Measurements from ENCODE around the gene COLQ.
"Not testable (repeated sequence)": the region's sequence is repeated elsewhere in the genome, so short reads cannot be mapped to it uniquely, and the experiment has no call there.

The COLQ gene

DNA sequence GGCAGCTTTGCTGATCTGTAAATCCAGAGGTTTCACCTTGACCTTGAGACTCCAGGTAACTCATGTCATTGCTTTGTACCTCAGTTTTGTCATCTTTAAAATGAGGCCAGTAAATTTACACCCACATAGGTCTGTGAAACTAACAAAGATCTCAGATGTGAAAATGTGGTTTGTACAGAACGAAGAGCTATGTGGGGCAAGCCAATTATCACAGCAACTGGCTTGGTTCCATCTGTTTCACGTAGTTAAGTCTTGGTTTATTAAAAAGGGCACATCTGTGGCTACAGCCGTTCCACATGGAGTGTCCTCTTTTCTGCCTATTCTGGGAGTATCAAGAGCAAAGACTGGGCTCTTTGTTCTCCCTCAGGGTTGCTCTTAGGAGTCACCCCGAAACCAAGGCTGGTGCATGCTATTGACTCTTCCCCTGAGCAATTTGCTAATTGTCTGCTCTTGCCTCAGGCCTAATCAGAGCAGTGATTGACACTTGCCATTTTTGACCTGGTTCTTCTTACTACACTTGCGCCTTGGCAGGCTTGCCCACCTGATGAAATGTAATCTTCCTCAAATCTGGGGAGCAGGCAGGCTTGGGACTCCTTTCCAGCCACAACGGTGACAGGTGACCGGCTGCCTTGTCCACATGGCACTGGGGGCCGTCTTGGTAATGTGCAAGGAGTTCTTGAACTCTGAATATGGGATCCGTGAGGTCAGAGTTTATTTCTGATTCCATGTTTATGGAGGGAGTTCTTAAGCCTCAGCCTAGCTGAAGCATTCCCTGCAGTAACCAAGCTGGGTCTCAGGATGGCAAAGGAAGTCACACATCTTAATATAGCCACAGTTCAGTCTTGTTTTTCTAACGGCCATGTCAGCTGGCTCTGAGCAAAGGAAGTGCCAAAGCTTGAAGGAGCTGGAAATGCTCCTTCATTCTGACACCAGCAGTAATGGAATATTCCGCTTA is 54.0 kb downstream of the COLQ start:
- no peak overlapping the region for H3K4me3 ChIP-seq (ENCODE audit: low read depth in 1 of 2, low read length in 2 of 2)
- no peaks in the 10 kb centered on the region for H3K27me3 ChIP-seq (ENCODE audit: control insufficient read depth in 1 of 2, insufficient read depth in 2 of 2, low read length in 2 of 2)
- H3K27ac ChIP-seq (ENCODE audit: low read depth, low read length): no peak overlapping the region

GRCh38 chr3:15465876-15466585 is 55.5 kb downstream of the COLQ start:
- no peaks in the 10 kb centered on the region for H3K36me3 ChIP-seq (ENCODE audit: insufficient read depth, low read length)
- no peak overlapping the region for H3K4me3 ChIP-seq (ENCODE audit: low read depth in 1 of 2, low read length in 2 of 2)
- no peaks in the 10 kb centered on the region for H3K4me1 ChIP-seq (ENCODE audit: insufficient read depth, low read length)
- no peak overlapping the region for H3K9ac ChIP-seq (ENCODE audit: low read length)
- H3K27ac ChIP-seq (ENCODE audit: low read depth, low read length): no peak overlapping the region
- H3K9me3 ChIP-seq (ENCODE audit: low read length): no peaks in the 10 kb centered on the region
- no peaks in the 10 kb centered on the region for H3K27me3 ChIP-seq (ENCODE audit: control insufficient read depth in 1 of 2, insufficient read depth in 2 of 2, low read length in 2 of 2)

More for the DNA sequence above, 54.0 kb downstream of the COLQ start:
- Histone ChIP-seq H3K9me3 (ENCODE audit: low read length) (no peaks in the 10 kb centered on the region), H3K9ac (ENCODE audit: low read length) (no peak overlapping the region), H3K36me3 (ENCODE audit: insufficient read depth, low read length) (no peaks in the 10 kb centered on the region), H3K4me1 (ENCODE audit: insufficient read depth, low read length) (no peaks in the 10 kb centered on the region)

DNA sequence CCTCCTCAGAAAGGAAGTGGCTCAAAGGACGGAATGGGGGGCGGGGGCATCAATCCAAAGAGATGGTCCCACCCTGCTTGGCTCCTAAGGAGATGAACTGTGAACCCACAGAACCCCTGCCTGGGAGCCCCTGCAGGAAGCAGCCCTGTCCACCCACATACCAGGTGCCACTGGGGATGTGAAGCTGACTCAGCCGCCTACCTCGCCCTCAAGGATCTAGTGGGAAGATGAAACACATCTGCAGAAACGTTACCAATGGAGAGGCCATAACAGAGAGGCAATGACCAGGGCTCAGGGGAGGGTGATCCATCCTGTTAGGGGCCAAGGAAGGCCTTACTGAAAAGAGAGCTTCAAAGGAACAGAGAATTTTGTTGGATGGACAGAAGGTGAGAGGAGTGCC is 59.1 kb downstream of the COLQ start:
- Histone ChIP-seq H3K36me3 (ENCODE audit: insufficient read depth, low read length) (no peaks in the 10 kb centered on the region), H3K9ac (ENCODE audit: low read length) (no peak overlapping the region), H3K4me3 (ENCODE audit: low read depth in 1 of 2, low read length in 2 of 2) (no peak overlapping the region), H3K27me3 (ENCODE audit: control insufficient read depth in 1 of 2, insufficient read depth in 2 of 2, low read length in 2 of 2) (no peaks in the 10 kb centered on the region), H3K27ac (ENCODE audit: low read depth, low read length) (no peak overlapping the region), H3K9me3 (ENCODE audit: low read length) (no peaks in the 10 kb centered on the region), H3K4me1 (ENCODE audit: insufficient read depth, low read length) (no peaks in the 10 kb centered on the region)

- H3K9me3 ChIP-seq (ENCODE audit: low read length): no peaks in the 10 kb centered on the region
- no peaks in the 10 kb centered on the region for H3K27me3 ChIP-seq (ENCODE audit: control insufficient read depth in 1 of 2, insufficient read depth in 2 of 2, low read length in 2 of 2)
- H3K27ac ChIP-seq (ENCODE audit: low read depth, low read length): no peak overlapping the region
- no peak overlapping the region for H3K9ac ChIP-seq (ENCODE audit: low read length)
- H3K4me3 ChIP-seq (ENCODE audit: low read depth in 1 of 2, low read length in 2 of 2): no peak overlapping the region
- H3K36me3 ChIP-seq (ENCODE audit: insufficient read depth, low read length): no peaks in the 10 kb centered on the region
- H3K4me1 ChIP-seq (ENCODE audit: insufficient read depth, low read length): no peaks in the 10 kb centered on the region
Measured at GRCh38 chr3:15460891-15461531, 60.5 kb downstream of the COLQ start.

DNA sequence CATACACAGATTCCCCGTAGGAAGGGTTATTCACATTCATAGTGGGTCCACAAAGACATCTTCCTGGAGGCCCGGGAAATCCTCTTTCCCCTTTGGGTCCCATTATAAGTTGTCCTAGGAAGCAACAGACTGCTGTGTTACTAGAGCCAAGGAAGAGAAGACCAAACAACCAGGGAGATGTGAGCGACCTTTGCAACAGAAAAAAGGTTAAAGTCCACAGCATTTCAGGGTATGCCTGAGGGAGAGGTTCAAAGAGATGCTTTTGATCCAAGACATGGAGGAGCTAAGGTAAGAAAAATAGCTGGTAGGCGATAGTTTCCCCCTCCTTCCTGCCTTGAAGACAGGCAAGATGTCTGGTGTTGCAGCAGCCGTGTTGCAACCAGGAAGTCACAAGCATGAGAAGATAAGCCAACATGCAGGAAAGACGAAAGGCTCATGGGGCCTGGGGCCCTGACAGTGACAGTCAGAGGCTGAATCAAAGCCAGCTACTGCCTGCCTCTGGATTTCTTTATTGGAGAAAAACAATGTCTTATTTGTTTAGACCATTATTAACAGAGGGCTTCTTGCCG is 63.2 kb downstream of the COLQ start:
- Histone ChIP-seq H3K4me3 (ENCODE audit: low read depth in 1 of 2, low read length in 2 of 2) (no peak overlapping the region), H3K27me3 (ENCODE audit: control insufficient read depth in 1 of 2, insufficient read depth in 2 of 2, low read length in 2 of 2) (no peaks in the 10 kb centered on the region), H3K9me3 (ENCODE audit: low read length) (no peaks in the 10 kb centered on the region), H3K4me1 (ENCODE audit: insufficient read depth, low read length) (no peaks in the 10 kb centered on the region), H3K9ac (ENCODE audit: low read length) (no peak overlapping the region), H3K27ac (ENCODE audit: low read depth, low read length) (no peak overlapping the region), H3K36me3 (ENCODE audit: insufficient read depth, low read length) (no peaks in the 10 kb centered on the region)

DNA sequence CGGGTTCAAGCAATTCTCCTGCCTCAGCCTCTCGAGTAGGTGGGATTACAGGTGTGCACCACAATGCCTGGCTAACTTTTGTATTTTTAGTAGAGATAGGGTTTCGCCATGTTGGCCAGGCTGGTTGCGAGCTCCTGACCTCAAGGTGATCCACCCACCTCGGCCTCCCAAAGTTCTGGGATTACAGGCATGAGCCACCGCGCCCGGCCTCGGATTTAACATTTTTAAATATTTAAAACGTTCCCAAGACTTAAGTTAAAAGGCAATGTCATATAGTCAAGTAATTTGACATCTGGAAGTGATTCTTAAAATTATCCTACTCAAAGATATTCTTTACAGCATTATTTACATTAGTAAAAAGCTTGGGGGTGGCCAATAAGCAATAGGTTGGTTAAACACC is 64.6 kb downstream of the COLQ start:
- not testable (repeated sequence) for H3K9ac ChIP-seq (ENCODE audit: low read length); H3K4me1 ChIP-seq (ENCODE audit: insufficient read depth, low read length); H3K9me3 ChIP-seq (ENCODE audit: low read length); H3K4me3 ChIP-seq (ENCODE audit: low read depth in 1 of 2, low read length in 2 of 2); H3K27ac ChIP-seq (ENCODE audit: low read depth, low read length); H3K27me3 ChIP-seq (ENCODE audit: control insufficient read depth in 1 of 2, insufficient read depth in 2 of 2, low read length in 2 of 2); H3K36me3 ChIP-seq (ENCODE audit: insufficient read depth, low read length)

- no peak overlapping the region for H3K4me3 ChIP-seq (ENCODE audit: low read depth in 1 of 2, low read length in 2 of 2)
- H3K36me3 ChIP-seq (ENCODE audit: insufficient read depth, low read length): peaks cover 2% of the 10 kb centered on the region
- no peaks in the 10 kb centered on the region for H3K4me1 ChIP-seq (ENCODE audit: insufficient read depth, low read length)
- H3K27ac ChIP-seq (ENCODE audit: low read depth, low read length): no peak overlapping the region
- no peaks in the 10 kb centered on the region for H3K9me3 ChIP-seq (ENCODE audit: low read length)
- no peak overlapping the region for H3K9ac ChIP-seq (ENCODE audit: low read length)
- H3K27me3 ChIP-seq (ENCODE audit: control insufficient read depth in 1 of 2, insufficient read depth in 2 of 2, low read length in 2 of 2): no peaks in the 10 kb centered on the region
Measured at GRCh38 chr3:15456321-15456720, 65.2 kb downstream of the COLQ start.

GRCh38 chr3:15455756-15456155 is 65.8 kb downstream of the COLQ start:
- no peaks in the 10 kb centered on the region for H3K9me3 ChIP-seq (ENCODE audit: low read length)
- H3K27me3 ChIP-seq (ENCODE audit: control insufficient read depth in 1 of 2, insufficient read depth in 2 of 2, low read length in 2 of 2): no peaks in the 10 kb centered on the region
- H3K4me3 ChIP-seq (ENCODE audit: low read depth in 1 of 2, low read length in 2 of 2): no peak overlapping the region
- no peak overlapping the region for H3K9ac ChIP-seq (ENCODE audit: low read length)
- no peak overlapping the region for H3K27ac ChIP-seq (ENCODE audit: low read depth, low read length)
- peaks cover 6% of the 10 kb centered on the region for H3K36me3 ChIP-seq (ENCODE audit: insufficient read depth, low read length)
- H3K4me1 ChIP-seq (ENCODE audit: insufficient read depth, low read length): no peaks in the 10 kb centered on the region

DNA sequence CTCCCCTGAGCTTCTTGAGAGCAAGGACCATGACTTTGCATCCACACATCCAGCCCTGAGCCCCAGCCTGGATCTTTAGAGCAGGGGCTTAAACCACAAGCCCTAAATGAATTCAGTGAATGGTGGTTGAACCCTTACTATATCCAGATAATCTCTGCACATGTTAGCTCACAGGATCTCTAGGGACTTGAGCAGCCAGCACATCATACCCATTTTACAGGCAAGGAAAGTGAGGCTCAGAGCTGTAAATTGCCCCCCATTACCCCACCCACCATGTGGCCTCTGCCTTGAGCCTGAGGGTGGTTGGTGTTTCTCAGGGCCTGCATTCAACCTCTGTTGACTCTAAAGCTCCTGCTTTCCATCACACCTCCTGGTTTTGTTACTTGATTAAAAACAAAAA is 66.5 kb downstream of the COLQ start:
- Histone ChIP-seq H3K27me3 (ENCODE audit: control insufficient read depth in 1 of 2, insufficient read depth in 2 of 2, low read length in 2 of 2) (no peaks in the 10 kb centered on the region), H3K4me3 (ENCODE audit: low read depth in 1 of 2, low read length in 2 of 2) (no peak overlapping the region), H3K27ac (ENCODE audit: low read depth, low read length) (no peak overlapping the region), H3K9ac (ENCODE audit: low read length) (no peak overlapping the region), H3K4me1 (ENCODE audit: insufficient read depth, low read length) (no peaks in the 10 kb centered on the region), H3K9me3 (ENCODE audit: low read length) (no peaks in the 10 kb centered on the region), H3K36me3 (ENCODE audit: insufficient read depth, low read length) (peaks cover 11% of the 10 kb centered on the region)

DNA sequence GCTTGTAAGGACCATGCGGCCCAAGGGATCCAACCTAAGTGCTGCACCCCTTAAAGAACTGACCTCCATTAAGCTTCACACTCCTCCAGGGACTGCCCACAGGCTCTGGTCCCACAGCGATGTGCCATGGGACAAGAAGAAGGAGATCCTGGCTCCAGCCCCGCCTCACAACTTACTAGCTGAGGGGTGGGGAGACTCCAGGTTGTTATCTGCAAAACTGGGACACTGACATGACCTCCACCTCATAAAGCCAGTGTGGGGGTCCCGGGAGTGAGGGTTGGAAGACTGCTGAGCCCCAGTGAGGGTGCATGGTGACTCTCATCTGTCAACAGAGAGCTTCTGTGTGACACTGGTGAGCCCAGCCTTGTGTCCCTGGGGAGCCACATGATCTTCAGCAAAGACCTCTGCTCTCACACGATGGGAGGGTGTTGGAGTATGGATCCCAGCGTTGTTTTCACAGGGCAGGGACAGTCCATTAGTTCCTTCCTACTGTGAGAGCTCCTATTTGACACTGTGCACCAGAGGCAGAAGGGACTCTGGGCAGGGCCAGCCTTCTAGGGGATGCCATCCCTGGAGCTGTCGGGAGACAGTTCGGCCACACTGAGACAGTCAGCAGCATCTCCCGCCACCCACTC is 67.4 kb downstream of the COLQ start:
- Histone ChIP-seq H3K9ac (ENCODE audit: low read length) (no peak overlapping the region), H3K36me3 (ENCODE audit: insufficient read depth, low read length) (peaks cover 11% of the 10 kb centered on the region), H3K27ac (ENCODE audit: low read depth, low read length) (no peak overlapping the region), H3K4me1 (ENCODE audit: insufficient read depth, low read length) (no peaks in the 10 kb centered on the region), H3K9me3 (ENCODE audit: low read length) (no peaks in the 10 kb centered on the region), H3K27me3 (ENCODE audit: control insufficient read depth in 1 of 2, insufficient read depth in 2 of 2, low read length in 2 of 2) (no peaks in the 10 kb centered on the region), H3K4me3 (ENCODE audit: low read depth in 1 of 2, low read length in 2 of 2) (no peak overlapping the region)

- no peak overlapping the region for H3K27ac ChIP-seq (ENCODE audit: low read depth, low read length)
- H3K27me3 ChIP-seq (ENCODE audit: control insufficient read depth in 1 of 2, insufficient read depth in 2 of 2, low read length in 2 of 2): no peaks in the 10 kb centered on the region
- no peak overlapping the region for H3K4me3 ChIP-seq (ENCODE audit: low read depth in 1 of 2, low read length in 2 of 2)
- H3K36me3 ChIP-seq (ENCODE audit: insufficient read depth, low read length): peaks cover 11% of the 10 kb centered on the region
- H3K9ac ChIP-seq (ENCODE audit: low read length): no peak overlapping the region
- no peaks in the 10 kb centered on the region for H3K4me1 ChIP-seq (ENCODE audit: insufficient read depth, low read length)
- no peaks in the 10 kb centered on the region for H3K9me3 ChIP-seq (ENCODE audit: low read length)
Measured at GRCh38 chr3:15453501-15453900, 68.0 kb downstream of the COLQ start.

Data from muscle layer of colon (tissue), 2 donors.